ENCODE measurements around the gene DMXL2. TPM values are rescaled to one million over a fixed set of nuclear protein-coding genes. Genes with fewer than 3 reads are reported as not detected.

Gene DMXL2
- total and polyA plus RNA-seq, 2 experiments from 2014 or later = 3.6 to 17.6 TPM

GRCh38 chr15:51492528-51492927, 130.0 kb downstream of the DMXL2 start:
- Histone ChIP-seq H3K27me3 (replicated peaks; ENCODE audit: insufficient read depth) (no peaks in the 10 kb centered on the region), H3K4me1 (ENCODE audit: insufficient read depth) (peaks cover 10% of the 10 kb centered on the region; the same call in 1 of the 2 replicates), H3K4me2 (ENCODE audit: unreplicated experiment) (no peak overlapping the region), H3K9ac (no peak overlapping the region), H3F3A (ENCODE audit: insufficient read depth) (no peaks in the 10 kb centered on the region), H2AFZ (no peak overlapping the region), H3K9me2 (ENCODE audit: insufficient read depth) (no peaks in the 10 kb centered on the region), H3K79me2 (ENCODE audit: insufficient read depth) (no peaks in the 10 kb centered on the region), H3K4me3 (no peak overlapping the region), H3K9me3 (ENCODE audit: low read depth) (no peaks in the 10 kb centered on the region), H3K27ac (no peak overlapping the region), H3K36me3 (ENCODE audit: low read depth) (no peaks in the 10 kb centered on the region), H4K20me1 (ENCODE audit: insufficient read depth) (no peaks in the 10 kb centered on the region)
- WGBS, 2 experiments (ENCODE audit: low coverage in 1 of 2, low lambda C conversion rate in 2 of 2, missing lambda C conversion rate in 2 of 2) = 92 to 97% methylated on average over 4 of the region's 4 CpGs
- in situ Hi-C loops (cut with MboI) = no loop called here
- no peak for DNase-seq
- TF ChIP-seq EZH2phosphoT487 (IDR thresholded peaks at IDR 0.05; ENCODE audit: insufficient read depth, low read depth) (no peak), EZH2 (IDR thresholded peaks at IDR 0.05; ENCODE audit: insufficient read depth, poor library complexity, severe bottlenecking) (no peak)

GRCh38 chr15:51491941-51492340, 130.6 kb downstream of the DMXL2 start:
- Histone ChIP-seq H3K9me3 (ENCODE audit: low read depth) (no peaks in the 10 kb centered on the region), H3K36me3 (ENCODE audit: low read depth) (0 out of 2 replicates have a peak, but pooled peaks cover under 1% of the 10 kb centered on the region), H3K9ac (no peak overlapping the region), H2AFZ (no peak overlapping the region), H3K4me3 (no peak overlapping the region), H3K27me3 (replicated peaks; ENCODE audit: insufficient read depth) (no peaks in the 10 kb centered on the region), H4K20me1 (ENCODE audit: insufficient read depth) (no peaks in the 10 kb centered on the region), H3K9me2 (ENCODE audit: insufficient read depth) (no peaks in the 10 kb centered on the region), H3K27ac (no peak overlapping the region), H3K79me2 (ENCODE audit: insufficient read depth) (no peaks in the 10 kb centered on the region), H3F3A (ENCODE audit: insufficient read depth) (no peaks in the 10 kb centered on the region), H3K4me1 (ENCODE audit: insufficient read depth) (peaks cover 10% of the 10 kb centered on the region; the same call in 1 of the 2 replicates), H3K4me2 (ENCODE audit: unreplicated experiment) (no peak overlapping the region)
- WGBS, 2 experiments (ENCODE audit: low coverage in 1 of 2, low lambda C conversion rate in 2 of 2, missing lambda C conversion rate in 2 of 2) = 93 to 95% methylated on average over 5 of the region's 5 CpGs
- no peak for TF ChIP-seq EZH2phosphoT487 (IDR thresholded peaks at IDR 0.05; ENCODE audit: insufficient read depth, low read depth)
- no peak for TF ChIP-seq EZH2 (IDR thresholded peaks at IDR 0.05; ENCODE audit: insufficient read depth, poor library complexity, severe bottlenecking)
- no peak for DNase-seq
- in situ Hi-C loops (cut with MboI) = no loop called here

GRCh38 chr15:51484781-51485180, 137.8 kb downstream of the DMXL2 start:
- H3K27ac ChIP-seq = no peak overlapping the region
- TF ChIP-seq EZH2 (IDR thresholded peaks at IDR 0.05; ENCODE audit: insufficient read depth, poor library complexity, severe bottlenecking) (no peak), EZH2phosphoT487 (IDR thresholded peaks at IDR 0.05; ENCODE audit: insufficient read depth, low read depth) (no peak)
- H3K9me3 ChIP-seq (ENCODE audit: low read depth) = no peaks in the 10 kb centered on the region
- no peaks in the 10 kb centered on the region for H3K79me2 ChIP-seq (ENCODE audit: insufficient read depth)
- no peaks in the 10 kb centered on the region for H3K27me3 ChIP-seq (replicated peaks; ENCODE audit: insufficient read depth)
- in situ Hi-C loops (cut with MboI) = no loop called here
- no peaks in the 10 kb centered on the region for H3K9me2 ChIP-seq (ENCODE audit: insufficient read depth)
- no peaks in the 10 kb centered on the region for H3F3A ChIP-seq (ENCODE audit: insufficient read depth)
- H3K4me1 ChIP-seq (ENCODE audit: insufficient read depth) = no peaks in the 10 kb centered on the region
- no peak overlapping the region for H3K4me3 ChIP-seq
- H3K4me2 ChIP-seq (ENCODE audit: unreplicated experiment) = no peak overlapping the region
- peak; percentile 3 for DNase-seq
- no peak overlapping the region for H3K9ac ChIP-seq
- peaks cover 12% of the 10 kb centered on the region; the same call in 1 of the 2 replicates for H3K36me3 ChIP-seq (ENCODE audit: low read depth)
- WGBS, 2 experiments (ENCODE audit: low coverage in 1 of 2, low lambda C conversion rate in 2 of 2, missing lambda C conversion rate in 2 of 2) = 91 to 100% methylated on average over 1 of the region's 1 CpG
- H2AFZ ChIP-seq = no peak overlapping the region
- no peaks in the 10 kb centered on the region for H4K20me1 ChIP-seq (ENCODE audit: insufficient read depth)

GRCh38 chr15:51483985-51484384, 138.6 kb downstream of the DMXL2 start:
- Histone ChIP-seq H3K4me2 (ENCODE audit: unreplicated experiment) (no peak overlapping the region), H3K27ac (no peak overlapping the region), H3K9me3 (ENCODE audit: low read depth) (no peaks in the 10 kb centered on the region), H3K9ac (no peak overlapping the region), H3K4me3 (no peak overlapping the region), H3K79me2 (ENCODE audit: insufficient read depth) (no peaks in the 10 kb centered on the region), H3F3A (ENCODE audit: insufficient read depth) (no peaks in the 10 kb centered on the region), H4K20me1 (ENCODE audit: insufficient read depth) (no peaks in the 10 kb centered on the region), H3K36me3 (ENCODE audit: low read depth) (peaks cover 12% of the 10 kb centered on the region; the same call in 1 of the 2 replicates), H3K27me3 (replicated peaks; ENCODE audit: insufficient read depth) (no peaks in the 10 kb centered on the region), H3K9me2 (ENCODE audit: insufficient read depth) (no peaks in the 10 kb centered on the region), H3K4me1 (ENCODE audit: insufficient read depth) (no peaks in the 10 kb centered on the region), H2AFZ (no peak overlapping the region)
- WGBS, 2 experiments (ENCODE audit: low coverage in 1 of 2, low lambda C conversion rate in 2 of 2, missing lambda C conversion rate in 2 of 2) = 90 to 94% methylated on average over 3 of the region's 3 CpGs
- no peak for TF ChIP-seq EZH2 (IDR thresholded peaks at IDR 0.05; ENCODE audit: insufficient read depth, poor library complexity, severe bottlenecking)
- no peak for TF ChIP-seq EZH2phosphoT487 (IDR thresholded peaks at IDR 0.05; ENCODE audit: insufficient read depth, low read depth)
- no peak for DNase-seq
- in situ Hi-C loops (cut with MboI) = no loop called here

GRCh38 chr15:51483520-51483919, 139.1 kb downstream of the DMXL2 start:
- Histone ChIP-seq H3K4me2 (ENCODE audit: unreplicated experiment) (no peak overlapping the region), H3F3A (ENCODE audit: insufficient read depth) (no peaks in the 10 kb centered on the region), H3K27ac (no peak overlapping the region), H3K4me3 (no peak overlapping the region), H3K4me1 (ENCODE audit: insufficient read depth) (no peaks in the 10 kb centered on the region), H3K27me3 (replicated peaks; ENCODE audit: insufficient read depth) (no peaks in the 10 kb centered on the region), H2AFZ (no peak overlapping the region), H3K9ac (no peak overlapping the region), H3K36me3 (ENCODE audit: low read depth) (peaks cover 12% of the 10 kb centered on the region; the same call in 1 of the 2 replicates), H3K9me2 (ENCODE audit: insufficient read depth) (no peaks in the 10 kb centered on the region), H4K20me1 (ENCODE audit: insufficient read depth) (no peaks in the 10 kb centered on the region), H3K9me3 (ENCODE audit: low read depth) (no peaks in the 10 kb centered on the region), H3K79me2 (ENCODE audit: insufficient read depth) (no peaks in the 10 kb centered on the region)
- DNase-seq = no peak
- TF ChIP-seq EZH2phosphoT487 (IDR thresholded peaks at IDR 0.05; ENCODE audit: insufficient read depth, low read depth) (no peak), EZH2 (IDR thresholded peaks at IDR 0.05; ENCODE audit: insufficient read depth, poor library complexity, severe bottlenecking) (no peak)
- 79 to 96% methylated on average over 7 of the region's 8 CpGs for WGBS, 2 experiments (ENCODE audit: low coverage in 1 of 2, low lambda C conversion rate in 2 of 2, missing lambda C conversion rate in 2 of 2)
- in situ Hi-C loops (cut with MboI) = no loop called here
